ENCODE data around the gene OTOA.
"Not testable (repeated sequence)": the region's sequence is repeated elsewhere in the genome, so short reads cannot be mapped to it uniquely, and the experiment has no call there.

OTOA gene

DNA sequence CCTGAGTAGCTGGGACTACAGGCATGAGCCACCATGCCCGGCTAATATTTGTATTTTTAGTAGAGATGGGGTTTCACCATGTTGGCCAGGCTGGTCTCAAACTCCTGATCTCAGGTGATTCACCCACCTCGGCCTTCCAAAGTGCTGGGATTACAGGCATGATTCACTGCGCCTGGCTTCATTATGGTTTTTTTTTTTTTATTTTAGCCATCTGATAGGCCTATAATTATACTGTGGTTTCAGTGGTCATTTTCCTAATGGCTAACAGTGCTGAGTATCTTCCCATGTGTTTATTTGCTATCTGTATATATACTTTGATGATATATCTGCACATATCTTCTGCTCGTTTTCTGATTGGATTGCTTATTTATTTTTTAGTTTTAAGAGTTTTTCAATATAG is 10.7 kb downstream of the OTOA start:
- DNase-seq (ENCODE audit: low spot score), result not testable (repeated sequence)

- DNase-seq (ENCODE audit: low spot score), result not testable (repeated sequence)
Observed at GRCh38 chr16:21680714-21681113, 16.9 kb downstream of the OTOA start.

DNA sequence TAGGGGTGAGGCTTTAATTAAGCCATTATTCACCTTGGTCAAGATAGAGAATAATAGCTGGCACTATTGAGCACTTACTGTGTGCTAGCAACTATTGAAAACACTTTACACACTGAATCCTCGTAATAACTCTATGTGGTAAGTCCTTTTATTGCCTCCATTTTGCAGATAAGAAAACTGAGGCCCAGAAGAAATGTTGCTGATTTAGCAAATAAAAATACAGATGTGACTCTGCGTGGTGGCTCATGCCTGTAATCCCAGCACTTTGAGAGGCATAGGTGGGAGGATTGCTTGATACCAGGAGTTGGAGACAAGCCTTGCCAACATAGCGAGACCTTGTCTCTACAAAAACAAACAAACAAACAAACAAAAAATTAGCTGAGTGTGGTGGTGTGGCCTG is 19.4 kb downstream of the OTOA start:
- DNase-seq (ENCODE audit: low spot score), result no peak

DNA sequence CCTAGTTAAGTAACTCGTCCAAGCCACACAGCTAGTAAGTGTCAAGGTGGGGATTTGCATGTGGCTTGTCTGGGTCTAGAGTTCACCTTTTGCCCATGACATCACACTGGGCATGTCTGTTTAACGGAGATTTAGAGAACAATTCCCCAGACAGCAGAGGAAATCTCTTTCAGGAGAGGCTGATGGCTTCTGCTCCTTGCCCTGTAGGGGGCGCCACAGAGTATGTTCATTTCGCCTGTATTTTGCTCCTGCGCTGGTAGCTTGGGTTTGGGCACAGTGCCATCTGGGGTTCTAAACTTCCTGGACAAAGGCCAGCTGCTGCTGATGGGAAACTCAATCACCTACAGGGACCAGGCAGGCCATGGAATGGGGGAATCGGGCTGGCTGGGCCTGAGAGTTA is 20.4 kb downstream of the OTOA start:
- no peak for DNase-seq (ENCODE audit: low spot score)

- no peak for DNase-seq (ENCODE audit: low spot score)
Observed at GRCh38 chr16:21685034-21685455, 21.3 kb downstream of the OTOA start.

- no peak for DNase-seq (ENCODE audit: low spot score)
Observed at GRCh38 chr16:21689107-21689506, 25.3 kb downstream of the OTOA start.

DNA sequence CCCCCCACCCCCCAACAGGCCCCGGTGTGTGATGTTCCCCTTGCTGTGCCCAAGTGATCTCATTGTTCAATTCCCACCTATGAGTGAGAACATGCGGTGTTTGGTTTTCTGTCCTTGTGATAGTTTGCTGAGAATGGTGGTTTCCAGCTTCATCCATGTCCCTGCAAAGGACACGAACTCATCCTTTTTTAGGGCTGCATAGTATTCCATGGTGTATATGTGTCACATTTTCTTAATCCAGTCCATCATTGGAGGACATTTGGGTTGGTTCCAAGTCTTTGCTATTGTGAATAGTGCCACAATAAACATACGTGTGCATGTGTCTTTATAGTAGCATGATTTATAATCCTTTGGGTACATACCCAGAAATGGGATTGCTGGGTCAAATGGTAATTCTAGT is 27.2 kb downstream of the OTOA start:
- not testable (repeated sequence) for DNase-seq (ENCODE audit: low spot score)

DNA sequence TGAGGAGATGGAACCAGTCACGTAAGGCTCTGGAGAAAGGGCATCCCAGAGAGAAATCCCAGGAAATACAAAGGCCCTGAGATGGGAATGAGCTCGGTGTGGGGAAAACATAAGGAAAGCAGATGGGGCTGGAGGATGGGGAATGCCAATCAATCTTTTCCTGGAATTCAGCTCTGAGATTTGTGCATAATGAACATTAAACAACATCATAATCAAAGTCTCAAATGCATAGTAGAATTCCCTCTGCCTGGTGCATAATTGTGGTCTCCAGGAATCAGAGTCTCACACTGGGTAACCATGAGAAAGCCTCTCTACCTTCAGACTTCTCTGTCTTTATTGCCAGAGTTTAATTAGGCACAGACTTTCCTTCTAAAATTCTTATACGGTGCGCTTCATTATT is 30.8 kb downstream of the OTOA start:
- no peak for DNase-seq (ENCODE audit: low spot score)

DNA sequence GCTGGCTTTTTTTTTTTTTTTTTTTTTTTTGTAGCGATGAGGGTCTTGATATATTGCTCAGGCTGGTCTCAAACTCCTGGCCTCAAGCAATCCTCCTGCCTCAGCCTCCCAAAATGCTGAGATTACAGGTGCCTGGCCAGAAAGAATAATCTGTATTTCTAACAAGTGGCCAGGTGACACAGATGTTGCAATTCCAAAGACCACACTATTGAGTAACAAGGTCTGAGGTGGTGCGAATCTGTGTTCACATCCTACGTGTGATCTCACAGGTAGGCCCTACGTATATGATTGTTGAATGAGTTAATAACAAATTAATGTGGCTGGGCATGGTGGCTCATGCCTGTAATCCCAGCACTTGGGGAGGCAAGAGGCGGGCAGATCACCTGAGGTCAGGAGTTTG is 33.3 kb downstream of the OTOA start:
- no peak for DNase-seq (ENCODE audit: low spot score)

- DNase-seq (ENCODE audit: low spot score), result no peak
Observed at GRCh38 chr16:21698169-21699032, 34.6 kb downstream of the OTOA start.

- DNase-seq (ENCODE audit: low spot score), result no peak
Observed at GRCh38 chr16:21701271-21701670, 37.5 kb downstream of the OTOA start.

- DNase-seq (ENCODE audit: low spot score), result no peak
Observed at GRCh38 chr16:21702276-21702675, 38.5 kb downstream of the OTOA start.

DNA sequence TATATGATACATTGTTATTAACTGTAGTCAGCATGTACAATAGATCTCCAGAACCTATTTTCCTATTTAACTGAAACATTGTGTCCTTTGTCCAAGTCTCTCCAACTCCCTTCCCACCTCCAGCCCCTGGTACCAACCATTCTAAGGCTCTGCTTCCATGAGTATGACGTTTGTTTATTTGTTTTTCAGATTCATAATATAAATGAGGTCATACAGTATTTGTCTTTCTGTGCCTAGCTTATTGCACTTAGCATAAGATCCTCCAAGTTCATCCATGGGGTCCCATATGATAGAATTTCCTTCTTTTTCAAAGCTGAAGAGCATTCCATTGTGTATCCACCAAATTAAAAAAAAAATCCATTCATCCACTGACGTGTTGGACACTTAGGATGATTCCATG is 39.4 kb downstream of the OTOA start:
- no peak for DNase-seq (ENCODE audit: low spot score)

DNA sequence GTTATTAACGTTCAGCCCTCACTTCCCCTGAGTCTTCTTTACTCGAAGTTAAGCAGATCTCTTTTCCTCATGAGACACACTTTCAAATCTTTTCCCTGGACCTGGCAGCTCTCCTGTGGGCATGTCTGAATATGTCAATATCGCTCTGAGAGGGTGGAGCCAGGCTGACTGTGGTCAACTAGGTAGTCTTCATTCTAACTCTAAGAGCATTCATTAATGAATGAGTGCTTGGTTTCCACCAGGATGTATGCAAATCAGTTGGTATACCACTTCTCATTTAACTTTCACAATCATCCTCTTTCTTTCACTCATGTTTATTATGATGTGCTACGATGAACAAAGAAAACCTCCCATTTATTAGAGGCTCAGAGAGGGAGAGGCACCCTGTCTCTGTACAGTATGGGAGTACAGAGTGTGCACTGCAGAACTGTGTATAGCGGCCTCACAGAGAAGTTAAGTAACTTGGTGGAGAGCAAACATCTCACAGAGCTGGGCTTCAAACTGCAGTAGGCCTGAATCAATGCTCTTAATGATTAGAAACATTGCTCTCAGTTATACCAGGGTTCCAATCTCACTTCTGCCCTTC is 39.9 kb downstream of the OTOA start:
- DNase-seq (ENCODE audit: low spot score), result peak; percentile 3

GRCh38 chr16:21704266-21704665 is 40.5 kb downstream of the OTOA start:
- DNase-seq (ENCODE audit: low spot score), result no peak

DNA sequence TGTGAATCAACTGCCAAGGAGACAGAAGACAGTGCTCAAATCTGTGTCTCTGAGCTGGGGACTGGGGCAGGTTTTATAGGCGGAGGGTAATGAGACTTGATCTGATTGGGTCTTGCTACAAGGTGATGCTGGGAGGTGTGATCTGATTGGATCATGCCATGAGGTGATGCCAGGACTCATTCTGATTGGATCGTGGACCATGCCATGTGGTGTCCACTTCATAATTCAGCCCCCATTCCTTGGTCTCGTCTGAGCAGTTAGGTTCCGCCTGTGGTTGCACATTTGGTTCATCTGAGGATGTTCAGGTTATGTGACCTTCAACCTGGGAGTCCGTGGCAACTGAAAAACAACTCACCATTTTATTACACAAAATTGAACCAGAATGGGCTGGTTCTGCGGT is 41.0 kb downstream of the OTOA start:
- no peak for DNase-seq (ENCODE audit: low spot score)

DNA sequence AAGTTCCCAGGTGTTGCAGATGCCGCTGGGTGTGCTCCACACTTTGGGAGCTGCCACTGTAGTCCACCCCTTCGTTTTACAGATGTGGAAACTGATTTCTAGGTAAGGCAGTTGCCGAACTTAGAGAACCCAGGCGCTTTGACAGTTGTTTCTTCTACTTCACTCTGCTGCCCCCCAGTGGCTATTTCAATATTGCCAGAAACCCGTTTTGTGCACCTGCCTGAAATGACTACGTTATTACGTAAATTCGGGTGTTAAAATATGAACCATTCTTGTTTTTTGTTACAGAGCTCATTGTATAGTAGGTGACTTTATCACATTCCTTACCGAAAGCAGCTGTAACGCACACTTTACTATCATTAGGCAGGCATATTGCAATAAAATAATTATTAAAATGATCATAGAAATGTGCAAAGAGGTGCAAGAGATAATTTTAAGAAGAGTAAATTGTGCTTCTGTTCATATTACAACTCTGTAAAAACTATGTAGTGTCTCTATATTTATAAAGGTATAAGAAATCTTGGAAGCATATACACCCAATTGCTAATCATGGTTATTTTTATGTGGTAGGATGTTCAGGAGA is 44.9 kb downstream of the OTOA start:
- DNase-seq (ENCODE audit: low spot score), result peak; percentile 72

DNA sequence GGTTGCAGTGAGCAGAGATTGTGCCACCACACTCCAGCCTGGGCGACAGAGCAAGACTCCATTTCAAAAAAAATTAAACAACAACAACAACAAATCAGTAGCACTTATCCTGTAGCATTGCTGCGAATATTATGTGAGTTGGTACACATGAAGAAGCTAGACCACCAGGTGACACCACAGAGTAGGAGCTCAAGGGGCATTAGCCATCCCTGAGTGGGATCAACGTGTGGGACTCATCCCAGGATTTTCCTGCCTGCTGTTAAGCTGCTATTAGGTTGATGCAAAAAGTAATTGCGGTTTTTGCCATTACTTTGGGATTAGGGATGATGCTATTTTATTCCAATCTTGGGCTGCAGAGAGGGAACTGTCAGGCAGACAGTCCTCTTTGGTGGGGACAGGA is 47.2 kb downstream of the OTOA start:
- no peak for DNase-seq (ENCODE audit: low spot score)

DNA sequence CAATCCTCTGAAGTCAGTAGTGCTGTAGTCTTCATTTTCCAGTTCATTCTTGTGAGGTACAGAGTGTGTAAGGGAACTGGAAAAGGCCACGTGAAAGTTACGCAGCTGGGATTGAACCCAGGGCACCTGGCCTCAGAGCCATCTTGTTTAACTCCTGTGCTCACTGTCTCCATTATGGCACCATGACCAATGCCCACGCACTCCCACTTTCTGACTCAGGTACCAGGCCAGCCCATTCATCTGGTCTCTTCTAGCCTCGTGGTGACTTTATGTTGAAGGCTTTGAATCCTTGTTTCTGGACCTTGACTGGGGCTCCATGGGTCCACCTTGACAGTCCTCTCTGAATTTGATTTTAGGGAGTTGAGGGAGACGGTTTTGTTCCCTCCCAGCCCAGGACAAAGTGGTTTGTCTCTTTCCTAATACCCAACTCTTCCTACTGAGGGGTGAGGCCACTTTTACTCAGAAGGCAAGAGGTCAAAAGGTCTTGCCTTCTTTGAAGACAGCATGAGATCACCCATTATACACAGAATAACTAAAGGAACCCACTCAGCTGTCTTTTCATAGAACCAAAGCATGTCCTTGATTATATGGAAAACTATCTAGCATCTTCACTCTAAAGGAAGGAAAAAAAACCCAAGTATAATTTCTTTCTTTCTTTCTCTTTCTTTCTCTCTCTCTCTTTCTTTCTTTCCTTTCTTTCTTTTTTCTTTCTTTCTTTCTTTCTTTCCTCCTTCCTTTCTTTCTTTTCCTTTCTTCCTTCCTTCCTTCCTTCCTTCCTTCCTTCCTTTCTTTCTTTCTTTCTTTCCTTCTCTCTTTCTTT is 50.0 kb downstream of the OTOA start:
- no peak for DNase-seq (ENCODE audit: low spot score)

GRCh38 chr16:21714369-21714618 is 50.5 kb downstream of the OTOA start:
- not testable (repeated sequence) for DNase-seq (ENCODE audit: low spot score)

GRCh38 chr16:21717608-21718007 is 53.8 kb downstream of the OTOA start:
- DNase-seq (ENCODE audit: low spot score), result no peak

DNA sequence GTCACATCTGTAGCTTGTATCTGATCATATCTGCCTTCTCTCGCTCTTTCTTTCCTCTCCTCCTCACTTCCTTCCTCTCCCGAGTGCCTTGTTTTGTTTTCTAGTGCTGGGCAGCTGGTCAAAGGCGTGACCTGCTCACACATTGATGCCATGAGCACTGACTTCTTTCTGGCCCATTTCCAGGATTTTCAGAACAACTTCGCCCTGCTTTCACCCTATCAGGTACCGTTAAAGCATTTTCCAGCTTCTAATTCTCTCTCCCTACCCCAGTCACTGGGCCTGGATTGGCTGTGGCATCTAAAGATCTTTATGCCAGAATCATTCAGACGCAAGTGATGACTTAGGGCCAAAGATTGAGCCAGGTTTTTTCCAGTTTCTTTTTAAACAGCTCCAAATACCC is 55.5 kb downstream of the OTOA start:
- no peak for DNase-seq (ENCODE audit: low spot score)

- no peak for DNase-seq (ENCODE audit: low spot score)
Observed at GRCh38 chr16:21720533-21720932, 56.8 kb downstream of the OTOA start.
